Peyer's patch (tissue), 4 donors: ENCODE data around the gene NETO1. TPM values are rescaled to one million over a fixed set of nuclear protein-coding genes. Genes with fewer than 3 reads are reported as not detected.

Source experiments
- DNase-seq, 3 donors: peaks; one replicate each; pipeline ENCODE4 v3.0.0-alpha.2; 2017 to 2019
- H3K27ac ChIP-seq, 4 donors: fragments of 200-600 bp; sonication (generic); one replicate each; pipeline ENCODE4 v1.5.1; 2016 to 2019
- H3K27me3 ChIP-seq, 2 donors: fragments of 200-600 bp; sonication (generic); one replicate each; pipeline ENCODE4 v1.5.1; 2019
- H3K36me3 ChIP-seq, 3 donors: fragments of 200-600 bp; sonication (generic); one replicate each; pipeline ENCODE4 v1.5.1; 2016 to 2019
- H3K4me1 ChIP-seq, 4 donors: fragments of 200-600 bp; sonication (generic); one replicate each; pipeline ENCODE4 v1.5.1; 2016 to 2019
- H3K4me3 ChIP-seq, 4 donors: fragments of 200-600 bp; sonication (generic); 1 replicate in 3 of 4; 2 replicates in 1 of 4; pipeline ENCODE4 v1.5.1; 2016 to 2019; ENCODE audit warnings: mild to moderate bottlenecking in 1 of 4
- H3K9me3 ChIP-seq, 4 donors: fragments of 200-600 bp; sonication (generic); one replicate each; pipeline ENCODE4 v1.5.1; 2016 to 2019; ENCODE audit warnings: mild to moderate bottlenecking in 1 of 4
- POLR2A ChIP-seq, 2 donors: fragments of 450-650 bp; IDR thresholded peaks; one replicate each; pipeline ENCODE4 v1.5.1; 2017; ENCODE audit warnings: antibody characterized with exemption in 2 of 2, mild to moderate bottlenecking in 2 of 2, moderate library complexity in 2 of 2
- total RNA-seq, 4 donors: library from RNA; depleted of rRNA; stranded (reverse); fragments of >200 nt; gene quantifications; one replicate each; pipeline ENCODE4 v1.1.0, GENCODE V29; 2016
- TF ChIP-seq, protein P1 (sequence below), 6 experiments: fragments of 450-650 bp in 4 of 6; fragments of 200-600 bp in 2 of 6; sonication (generic) in 1 of 6; IDR thresholded peaks; one replicate each; pipeline ENCODE4 v1.5.1; 2017 to 2019; ENCODE audit warnings: antibody characterized with exemption in 6 of 6, mild to moderate bottlenecking in 3 of 6, moderate library complexity in 1 of 6

NETO1 gene, protein sequence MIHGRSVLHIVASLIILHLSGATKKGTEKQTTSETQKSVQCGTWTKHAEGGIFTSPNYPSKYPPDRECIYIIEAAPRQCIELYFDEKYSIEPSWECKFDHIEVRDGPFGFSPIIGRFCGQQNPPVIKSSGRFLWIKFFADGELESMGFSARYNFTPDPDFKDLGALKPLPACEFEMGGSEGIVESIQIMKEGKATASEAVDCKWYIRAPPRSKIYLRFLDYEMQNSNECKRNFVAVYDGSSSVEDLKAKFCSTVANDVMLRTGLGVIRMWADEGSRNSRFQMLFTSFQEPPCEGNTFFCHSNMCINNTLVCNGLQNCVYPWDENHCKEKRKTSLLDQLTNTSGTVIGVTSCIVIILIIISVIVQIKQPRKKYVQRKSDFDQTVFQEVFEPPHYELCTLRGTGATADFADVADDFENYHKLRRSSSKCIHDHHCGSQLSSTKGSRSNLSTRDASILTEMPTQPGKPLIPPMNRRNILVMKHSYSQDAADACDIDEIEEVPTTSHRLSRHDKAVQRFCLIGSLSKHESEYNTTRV
- not detected for total RNA-seq

DNA sequence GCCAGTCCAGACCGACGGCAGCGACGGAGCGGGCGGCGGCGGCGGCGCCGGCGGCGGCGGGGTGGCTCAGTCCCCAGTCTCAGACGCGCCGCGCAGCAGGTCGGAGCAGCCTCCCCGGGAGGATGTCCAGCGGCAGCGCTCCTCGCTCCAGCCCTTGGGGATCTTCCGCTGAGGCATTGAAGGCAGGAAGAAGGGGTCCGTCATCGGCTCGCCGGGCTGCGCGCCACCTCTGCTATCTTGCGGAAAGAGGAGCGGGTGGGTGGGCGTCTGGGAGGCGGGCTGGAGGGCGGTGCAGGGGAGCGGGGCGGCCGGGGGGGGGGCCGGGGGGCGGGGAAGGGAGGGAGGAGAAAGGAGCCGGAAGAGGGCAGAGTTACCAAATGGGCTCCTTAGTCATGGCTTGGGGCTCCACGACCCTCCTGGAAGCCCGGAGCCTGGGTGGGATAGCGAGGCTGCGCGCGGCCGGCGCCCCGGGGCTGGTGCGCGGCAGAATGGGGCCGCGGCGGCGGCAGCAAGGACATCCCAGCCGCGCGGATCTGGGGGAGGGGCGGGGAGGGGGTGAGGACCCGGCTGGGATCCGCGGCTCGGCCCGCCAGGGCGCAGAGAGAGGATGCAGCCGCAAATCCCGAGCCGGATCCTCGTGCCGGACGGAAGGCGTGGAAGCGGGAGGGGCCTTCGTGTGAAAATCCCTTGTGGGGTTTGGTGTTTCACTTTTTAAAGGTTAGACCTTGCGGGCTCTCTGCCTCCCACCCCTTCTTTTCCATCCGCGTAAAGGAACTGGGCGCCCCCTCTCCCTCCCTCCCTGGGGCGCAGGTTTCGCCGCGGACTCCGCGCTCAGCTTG lies at the start of gene NETO1:
TSS of gene NETO1 (minus strand) at position 242 of the 839 bp plus-strand sequence. CDS start 696 bp downstream, outside the sequence.
- no peak for TF ChIP-seq POLR2A (IDR thresholded peaks at IDR 0.05)
- TF ChIP-seq, protein P1, sequence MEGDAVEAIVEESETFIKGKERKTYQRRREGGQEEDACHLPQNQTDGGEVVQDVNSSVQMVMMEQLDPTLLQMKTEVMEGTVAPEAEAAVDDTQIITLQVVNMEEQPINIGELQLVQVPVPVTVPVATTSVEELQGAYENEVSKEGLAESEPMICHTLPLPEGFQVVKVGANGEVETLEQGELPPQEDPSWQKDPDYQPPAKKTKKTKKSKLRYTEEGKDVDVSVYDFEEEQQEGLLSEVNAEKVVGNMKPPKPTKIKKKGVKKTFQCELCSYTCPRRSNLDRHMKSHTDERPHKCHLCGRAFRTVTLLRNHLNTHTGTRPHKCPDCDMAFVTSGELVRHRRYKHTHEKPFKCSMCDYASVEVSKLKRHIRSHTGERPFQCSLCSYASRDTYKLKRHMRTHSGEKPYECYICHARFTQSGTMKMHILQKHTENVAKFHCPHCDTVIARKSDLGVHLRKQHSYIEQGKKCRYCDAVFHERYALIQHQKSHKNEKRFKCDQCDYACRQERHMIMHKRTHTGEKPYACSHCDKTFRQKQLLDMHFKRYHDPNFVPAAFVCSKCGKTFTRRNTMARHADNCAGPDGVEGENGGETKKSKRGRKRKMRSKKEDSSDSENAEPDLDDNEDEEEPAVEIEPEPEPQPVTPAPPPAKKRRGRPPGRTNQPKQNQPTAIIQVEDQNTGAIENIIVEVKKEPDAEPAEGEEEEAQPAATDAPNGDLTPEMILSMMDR (IDR thresholded peaks at IDR 0.05) = no peak
- no peak for DNase-seq
- Histone ChIP-seq H3K27me3 (no peaks in the 10 kb centered on the region), H3K4me3 (peak within 1 kb of the TSS in 2 of 4 donors; percentile 14 to 39), H3K9me3 (no peaks in the 10 kb centered on the region), H3K36me3 (no peaks in the 10 kb centered on the region), H3K27ac (no peak within 1 kb of the TSS), H3K4me1 (no peaks in the 10 kb centered on the region)

DNA sequence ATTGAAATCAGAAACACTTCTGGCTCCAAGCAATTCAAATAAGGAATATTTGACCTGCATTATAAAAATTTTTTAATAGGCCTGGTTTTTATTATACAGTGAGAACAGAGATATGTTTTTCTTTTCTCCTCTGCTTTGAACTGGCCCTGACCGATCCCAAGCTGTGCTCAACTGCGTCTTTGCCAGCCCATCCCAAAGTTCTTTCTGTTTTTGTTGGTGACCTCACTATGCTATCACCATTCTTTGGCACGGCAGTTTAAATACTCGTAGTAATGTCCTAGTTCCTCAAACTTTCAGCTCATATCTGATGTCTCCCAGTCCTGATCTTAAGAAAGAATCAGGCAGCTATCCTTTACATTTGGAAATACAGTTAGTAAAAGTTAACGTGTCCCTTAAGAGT lies 42.3 kb upstream of the NETO1 start:
- no peak overlapping the region for H3K4me3 ChIP-seq
- no peaks in the 10 kb centered on the region for H3K4me1 ChIP-seq
- TF ChIP-seq POLR2A (IDR thresholded peaks at IDR 0.05) = no peak
- TF ChIP-seq, protein P1 (IDR thresholded peaks at IDR 0.05) = no peak
- H3K27ac ChIP-seq = no peak overlapping the region
- no peaks in the 10 kb centered on the region for H3K9me3 ChIP-seq
- no peaks in the 10 kb centered on the region for H3K27me3 ChIP-seq
- H3K36me3 ChIP-seq = no peaks in the 10 kb centered on the region
- no peak for DNase-seq

DNA sequence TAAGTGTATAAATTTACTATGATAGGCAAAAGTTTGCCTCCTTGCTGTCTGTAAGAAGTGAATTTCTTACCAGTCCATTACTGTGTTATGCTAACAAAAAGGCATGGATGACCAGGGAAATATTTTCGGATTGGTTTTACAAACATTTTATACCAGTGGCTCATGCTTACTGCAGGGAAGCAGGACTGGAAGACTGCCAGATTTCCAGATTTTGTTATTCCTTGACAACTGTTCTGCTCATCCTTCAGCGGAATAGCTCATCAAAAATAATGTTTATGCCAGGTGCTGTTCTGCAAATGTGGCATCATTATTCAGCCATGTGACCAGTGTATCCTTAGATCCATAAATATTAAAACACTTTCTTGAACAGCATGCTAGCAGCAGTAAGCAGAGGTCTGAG lies 40.4 kb upstream of the NETO1 start:
- no peak for DNase-seq
- Histone ChIP-seq H3K27me3 (no peaks in the 10 kb centered on the region), H3K4me3 (no peak overlapping the region), H3K4me1 (no peaks in the 10 kb centered on the region), H3K36me3 (no peaks in the 10 kb centered on the region), H3K9me3 (no peaks in the 10 kb centered on the region), H3K27ac (no peak overlapping the region)
- no peak for TF ChIP-seq POLR2A (IDR thresholded peaks at IDR 0.05)
- TF ChIP-seq, protein P1 (IDR thresholded peaks at IDR 0.05) = no peak

DNA sequence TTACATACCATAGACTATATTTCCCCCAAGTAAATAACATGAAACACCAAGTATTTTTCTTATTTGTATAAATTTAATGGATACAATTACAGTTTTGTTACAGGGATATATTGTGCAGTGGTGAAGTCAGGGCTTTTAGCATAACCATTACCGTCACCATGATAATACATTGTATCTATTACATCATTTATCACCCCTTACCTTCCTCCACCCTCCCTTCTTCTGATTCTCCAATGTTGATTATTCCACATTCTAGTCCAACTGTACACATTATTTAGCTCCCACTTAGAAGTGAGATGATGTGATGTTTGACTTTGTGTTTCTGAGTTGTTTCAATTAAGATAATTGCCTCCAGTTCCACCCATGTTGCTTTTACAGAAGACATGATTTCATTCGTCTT lies 35.2 kb upstream of the NETO1 start:
- Histone ChIP-seq H3K4me1 (no peaks in the 10 kb centered on the region), H3K36me3 (no peaks in the 10 kb centered on the region), H3K4me3 (no peak overlapping the region), H3K27me3 (no peaks in the 10 kb centered on the region), H3K27ac (no peak overlapping the region), H3K9me3 (no peaks in the 10 kb centered on the region)
- TF ChIP-seq POLR2A (IDR thresholded peaks at IDR 0.05) = no peak
- TF ChIP-seq, protein P1 (IDR thresholded peaks at IDR 0.05) = no peak
- no peak for DNase-seq

DNA sequence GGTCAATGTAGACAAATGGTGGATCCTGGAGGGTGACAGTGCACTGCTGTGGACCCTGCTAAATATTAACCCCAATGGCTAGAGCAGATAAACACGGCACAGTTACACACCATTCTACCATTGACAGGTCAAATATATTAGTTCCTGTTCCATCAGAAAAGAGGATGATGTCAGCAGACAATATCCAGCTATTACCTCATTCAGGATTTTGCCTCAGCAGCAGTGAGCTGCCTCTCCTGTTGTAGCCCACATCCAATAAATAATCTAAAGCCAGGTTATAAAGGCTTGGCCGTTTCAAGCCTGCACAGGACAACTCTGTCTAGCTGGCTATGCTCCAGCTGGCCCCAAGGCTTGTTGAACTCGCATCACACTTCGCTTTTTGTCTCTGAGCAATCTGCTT lies 31.6 kb upstream of the NETO1 start:
- no peak for TF ChIP-seq POLR2A (IDR thresholded peaks at IDR 0.05)
- TF ChIP-seq, protein P1 (IDR thresholded peaks at IDR 0.05) = no peak
- Histone ChIP-seq H3K4me1 (no peaks in the 10 kb centered on the region), H3K36me3 (no peaks in the 10 kb centered on the region), H3K4me3 (no peak overlapping the region), H3K27ac (no peak overlapping the region), H3K27me3 (no peaks in the 10 kb centered on the region), H3K9me3 (no peaks in the 10 kb centered on the region)
- DNase-seq = no peak
